ENCODE results near the gene PPM1L.

GRCh38 chr3:161050935-161051334 is 294.9 kb downstream of the PPM1L start:
- TF ChIP-seq CTCF (IDR thresholded peaks at IDR 0.05; ENCODE audit: low read length) (no peak), EZH2 (optimal IDR thresholded peaks at IDR 0.05; ENCODE audit: low read depth, low read length) (no peak)
